H9 (cell line): Measurements from ENCODE around the gene ADAMTSL4. TPM values are rescaled to one million over a fixed set of nuclear protein-coding genes. Genes with fewer than 3 reads are reported as not detected.

ENCODE experiments used
- DNase-seq: peaks from one replicate; pipeline ENCODE4 v3.0.0-alpha.2; 2017
- H2AFZ ChIP-seq: one replicate; pipeline ENCODE4 v1.6.1; 2013; ENCODE audit warnings: mild to moderate bottlenecking, low read length, control low read depth, moderate library complexity
- H2AK5ac ChIP-seq: 2 replicates; pipeline ENCODE4 v1.6.1; 2013; ENCODE audit warnings: low read length, control low read depth, mixed read lengths; ENCODE audit not compliant: insufficient read length
- H2BK120ac ChIP-seq: one replicate; pipeline ENCODE4 v1.6.1; 2013; ENCODE audit warnings: low read depth, mild to moderate bottlenecking, low read length, control low read depth, inconsistent platforms; ENCODE audit not compliant: poor library complexity, severe bottlenecking
- H2BK12ac ChIP-seq: 2 replicates; pipeline ENCODE4 v1.6.1; 2013; ENCODE audit warnings: low read length, control low read depth, mixed read lengths, low read depth; ENCODE audit not compliant: insufficient read length
- H2BK15ac ChIP-seq: 2 replicates; pipeline ENCODE4 v1.6.1; 2013; ENCODE audit warnings: low read depth, low read length, control low read depth
- H2BK20ac ChIP-seq: one replicate; pipeline ENCODE4 v1.6.1; 2013; ENCODE audit warnings: low read depth, mild to moderate bottlenecking, low read length, control low read depth, inconsistent platforms; ENCODE audit not compliant: poor library complexity, severe bottlenecking
- H2BK5ac ChIP-seq: 2 replicates; pipeline ENCODE4 v1.6.1; 2013; ENCODE audit warnings: low read length, control low read depth, mixed read lengths; ENCODE audit not compliant: insufficient read length
- H3K14ac ChIP-seq: 2 replicates; pipeline ENCODE4 v1.6.1; 2013; ENCODE audit warnings: low read length, control low read depth; ENCODE audit not compliant: insufficient read depth
- H3K18ac ChIP-seq: 2 replicates; pipeline ENCODE4 v1.6.1; 2013; ENCODE audit warnings: low read depth, mild to moderate bottlenecking, mixed read lengths, low read length, control low read depth; ENCODE audit not compliant: insufficient read length
- H3K23ac ChIP-seq: 2 replicates; pipeline ENCODE4 v1.6.1; 2013; ENCODE audit warnings: low read length, control low read depth, mixed read lengths, low read depth; ENCODE audit not compliant: insufficient read length
- H3K23me2 ChIP-seq: 2 replicates; pipeline ENCODE4 v1.6.1; 2013; ENCODE audit warnings: low read depth, mild to moderate bottlenecking, mixed read lengths, low read length, control low read depth; ENCODE audit not compliant: insufficient read length, poor library complexity, severe bottlenecking
- H3K27ac ChIP-seq: 2 replicates; pipeline ENCODE4 v1.5.1; 2013; ENCODE audit warnings: low read length, control low read depth, mixed read lengths, low read depth; ENCODE audit not compliant: insufficient read length
- H3K27me3 ChIP-seq: 2 replicates; pipeline ENCODE4 v1.6.1; 2013; ENCODE audit warnings: low read length, control low read depth, inconsistent platforms; ENCODE audit not compliant: insufficient read depth
- H3K4ac ChIP-seq: 2 replicates; pipeline ENCODE4 v1.6.1; 2013; ENCODE audit warnings: low read depth, mild to moderate bottlenecking, control low read depth, inconsistent platforms, low read length, moderate library complexity
- H3K4me1 ChIP-seq: 2 replicates; pipeline ENCODE4 v1.6.1; 2013; ENCODE audit warnings: low read length, control low read depth, inconsistent platforms; ENCODE audit not compliant: insufficient read depth
- H3K4me2 ChIP-seq: 2 replicates; pipeline ENCODE4 v1.6.1; 2013; ENCODE audit warnings: low read length, control low read depth, mixed read lengths; ENCODE audit not compliant: insufficient read length, insufficient read depth
- H3K56ac ChIP-seq: 2 replicates; pipeline ENCODE4 v1.6.1; 2013; ENCODE audit warnings: low read depth, mild to moderate bottlenecking, mixed read lengths, low read length, control low read depth; ENCODE audit not compliant: insufficient read length
- H3K79me1 ChIP-seq: 2 replicates; pipeline ENCODE4 v1.6.1; 2013; ENCODE audit warnings: low read depth, mild to moderate bottlenecking, moderate library complexity, low read length, control low read depth, inconsistent platforms; ENCODE audit not compliant: insufficient read depth, poor library complexity, severe bottlenecking
- H3K79me2 ChIP-seq: 2 replicates; pipeline ENCODE4 v1.6.1; 2013; ENCODE audit warnings: low read length, control low read depth, inconsistent platforms; ENCODE audit not compliant: insufficient read depth
- H3K9ac ChIP-seq: 2 replicates; pipeline ENCODE4 v1.6.1; 2013; ENCODE audit warnings: low read length, control low read depth, mixed read lengths; ENCODE audit not compliant: insufficient read length; ENCODE audit errors: extremely low read depth
- H3K9me3 ChIP-seq: one replicate; pipeline ENCODE4 v1.6.1; 2013; ENCODE audit warnings: low read depth, low read length, inconsistent platforms; ENCODE audit not compliant: control insufficient read depth
- H3T11ph ChIP-seq: one replicate; pipeline ENCODE4 v1.6.1; 2013; ENCODE audit warnings: mild to moderate bottlenecking, low read length, control low read depth, inconsistent platforms
- H4K20me1 ChIP-seq: one replicate; pipeline ENCODE4 v1.6.1; 2013; ENCODE audit not compliant: control insufficient read depth, insufficient read length, insufficient read depth
- H4K5ac ChIP-seq: 2 replicates; pipeline ENCODE4 v1.6.1; 2013; ENCODE audit warnings: low read depth, mild to moderate bottlenecking, mixed read lengths, low read length, control low read depth; ENCODE audit not compliant: insufficient read length
- H4K8ac ChIP-seq: replicated peaks from 2 replicates; pipeline ENCODE4 v1.6.1; 2013; ENCODE audit warnings: low read length, control low read depth, mixed read lengths, low read depth; ENCODE audit not compliant: insufficient read length
- H4K91ac ChIP-seq: 2 replicates; pipeline ENCODE4 v1.6.1; 2013; ENCODE audit warnings: low read depth, mild to moderate bottlenecking, moderate library complexity, mixed read lengths, low read length, control low read depth; ENCODE audit not compliant: insufficient read length
- H3K27ac Mint-ChIP-seq, 3 experiments: 2 replicates in 2 of 3; 3 replicates in 1 of 3; pipeline ENCODE4 v1.8.0; 2020 to 2021; ENCODE audit warnings: mixed read lengths in 3 of 3, mild to moderate bottlenecking in 1 of 3, moderate library complexity in 1 of 3
- H3K27me3 Mint-ChIP-seq: 2 replicates; pipeline ENCODE4 v1.8.0; 2021; ENCODE audit warnings: low read depth, mild to moderate bottlenecking, moderate library complexity, mixed read lengths
- H3K36me3 Mint-ChIP-seq, 3 experiments: 2 replicates in 2 of 3; 3 replicates in 1 of 3; pipeline ENCODE4 v1.8.0; 2020 to 2021; ENCODE audit warnings: low read depth in 3 of 3, mixed read lengths in 3 of 3; ENCODE audit not compliant: insufficient read depth in 1 of 3
- H3K4me1 Mint-ChIP-seq, 2 experiments: 2 replicates each; pipeline ENCODE4 v1.8.0; 2020; ENCODE audit warnings: mixed read lengths in 2 of 2
- H3K4me3 Mint-ChIP-seq, 2 experiments: 2 replicates in 1 of 2; 3 replicates in 1 of 2; pipeline ENCODE4 v1.8.0; 2020 to 2021; ENCODE audit warnings: mild to moderate bottlenecking in 2 of 2, mixed read lengths in 2 of 2, moderate library complexity in 1 of 2
- H3K9me3 Mint-ChIP-seq, 2 experiments: 2 replicates in 1 of 2; 3 replicates in 1 of 2; pipeline ENCODE4 v1.8.0; 2020; ENCODE audit warnings: mild to moderate bottlenecking in 2 of 2, mixed read lengths in 2 of 2, moderate library complexity in 1 of 2
- WGBS: extraction: QIAGEN DNeasy Blood & Tissue Kit; methylation state at CpG from one replicate; pipeline ENCODE4 v1.1.7; 2013; ENCODE audit warnings: missing lambda C conversion rate, low lambda C conversion rate, mixed read lengths; ENCODE audit not compliant: insufficient read length; ENCODE audit errors: extremely low coverage; 5-methylcytosine and 5-hydroxymethylcytosine counted together
- total RNA-seq: library from RNA; stranded (reverse); gene quantifications from 2 replicates; pipeline ENCODE4 v1.2.1, GENCODE V29; 2021
- TF ChIP-seq, protein P1 (sequence below): fragments of 200-600 bp; sonication (generic); conservative IDR thresholded peaks from 3 replicates; pipeline ENCODE4 v1.8.0; 2021; ENCODE audit warnings: antibody characterized with exemption, mild to moderate bottlenecking

Gene ADAMTSL4
- total RNA-seq, 1 experiment from 2014 or later: 6.1 TPM

GRCh38 chr1:150567341-150567716 is 18.1 kb downstream of the ADAMTSL4 start:
- H2BK12ac ChIP-seq: peak overlapping the region; percentile 72
- peak overlapping the region; percentile 63 for H3K4me2 ChIP-seq
- TF ChIP-seq, protein P1, sequence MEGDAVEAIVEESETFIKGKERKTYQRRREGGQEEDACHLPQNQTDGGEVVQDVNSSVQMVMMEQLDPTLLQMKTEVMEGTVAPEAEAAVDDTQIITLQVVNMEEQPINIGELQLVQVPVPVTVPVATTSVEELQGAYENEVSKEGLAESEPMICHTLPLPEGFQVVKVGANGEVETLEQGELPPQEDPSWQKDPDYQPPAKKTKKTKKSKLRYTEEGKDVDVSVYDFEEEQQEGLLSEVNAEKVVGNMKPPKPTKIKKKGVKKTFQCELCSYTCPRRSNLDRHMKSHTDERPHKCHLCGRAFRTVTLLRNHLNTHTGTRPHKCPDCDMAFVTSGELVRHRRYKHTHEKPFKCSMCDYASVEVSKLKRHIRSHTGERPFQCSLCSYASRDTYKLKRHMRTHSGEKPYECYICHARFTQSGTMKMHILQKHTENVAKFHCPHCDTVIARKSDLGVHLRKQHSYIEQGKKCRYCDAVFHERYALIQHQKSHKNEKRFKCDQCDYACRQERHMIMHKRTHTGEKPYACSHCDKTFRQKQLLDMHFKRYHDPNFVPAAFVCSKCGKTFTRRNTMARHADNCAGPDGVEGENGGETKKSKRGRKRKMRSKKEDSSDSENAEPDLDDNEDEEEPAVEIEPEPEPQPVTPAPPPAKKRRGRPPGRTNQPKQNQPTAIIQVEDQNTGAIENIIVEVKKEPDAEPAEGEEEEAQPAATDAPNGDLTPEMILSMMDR: no peak
- Mint-ChIP-seq H3K4me3 (peak overlapping the region; percentile 54 to 70), H3K9me3 (no peaks in the 10 kb centered on the region; a peak in 3 of 5 replicates), H3K36me3 (peaks cover 13 to 22% (median 15%) of the 10 kb centered on the region in 3 experiments), H3K4me1 (peaks cover 59 to 67% of the 10 kb centered on the region in 2 experiments), H3K27me3 (no peaks in the 10 kb centered on the region; the same call in 1 of the 2 replicates), H3K27ac (peak overlapping the region; percentile 96 to 100 (median 99))
- peak overlapping the region; percentile 86; the same call in 1 of the 2 replicates for H3K14ac ChIP-seq
- H3K79me2 ChIP-seq: peaks cover 4% of the 10 kb centered on the region; the same call in 1 of the 2 replicates
- H3K4me1 ChIP-seq: peaks cover 14% of the 10 kb centered on the region
- H2BK120ac ChIP-seq: no peak overlapping the region
- peak overlapping the region; percentile 51 for H2AK5ac ChIP-seq
- no peaks in the 10 kb centered on the region for H3K9me3 ChIP-seq
- H2AFZ ChIP-seq: no peak overlapping the region
- peak overlapping the region; percentile 99 for H3K27ac ChIP-seq
- H3K23me2 ChIP-seq: peaks cover 4% of the 10 kb centered on the region
- peak; percentile 31 for DNase-seq
- H3K56ac ChIP-seq: peak overlapping the region; percentile 59
- peak overlapping the region; percentile 24 for H3T11ph ChIP-seq
- peak overlapping the region; percentile 65 for H3K9ac ChIP-seq
- no peak overlapping the region for H3K23ac ChIP-seq
- H3K79me1 ChIP-seq: peaks cover 4% of the 10 kb centered on the region
- H4K8ac ChIP-seq: no peak overlapping the region
- no peak overlapping the region for H2BK15ac ChIP-seq
- no CpG with 5 or more reads among the region's 3 CpGs for WGBS
- H4K91ac ChIP-seq: peak overlapping the region; percentile 2
- H4K5ac ChIP-seq: peak overlapping the region; percentile 72
- H3K18ac ChIP-seq: peak overlapping the region; percentile 76
- H3K4ac ChIP-seq: no peak overlapping the region; the same call in 1 of the 2 replicates
- no peak overlapping the region for H2BK20ac ChIP-seq
- H2BK5ac ChIP-seq: peak overlapping the region; percentile 85
- no peaks in the 10 kb centered on the region for H3K27me3 ChIP-seq
- H4K20me1 ChIP-seq: no peaks in the 10 kb centered on the region
